Osteocyte (in vitro differentiated cells): ENCODE data around the gene MAPK8IP3. TPM values are rescaled to one million over a fixed set of nuclear protein-coding genes. Genes with fewer than 3 reads are reported as not detected.

Source experiments
- DNase-seq: peaks from one replicate; pipeline ENCODE4 v3.0.0; 2021; ENCODE audit warnings: mixed read lengths; ENCODE audit not compliant: unreplicated experiment; ENCODE audit errors: extremely low spot score
- H3K27ac Mint-ChIP-seq: one replicate; pipeline ENCODE4 v1.8.0; 2021; ENCODE audit warnings: mild to moderate bottlenecking, mixed read lengths; ENCODE audit not compliant: unreplicated experiment
- H3K27me3 Mint-ChIP-seq: one replicate; pipeline ENCODE4 v1.8.0; 2021; ENCODE audit warnings: mixed read lengths; ENCODE audit not compliant: unreplicated experiment
- H3K36me3 Mint-ChIP-seq: one replicate; pipeline ENCODE4 v1.8.0; 2021; ENCODE audit warnings: mixed read lengths; ENCODE audit not compliant: unreplicated experiment
- H3K4me1 Mint-ChIP-seq: one replicate; pipeline ENCODE4 v1.8.0; 2021; ENCODE audit warnings: mixed read lengths; ENCODE audit not compliant: unreplicated experiment
- H3K4me3 Mint-ChIP-seq: one replicate; pipeline ENCODE4 v1.8.0; 2021; ENCODE audit warnings: mild to moderate bottlenecking, moderate library complexity, mixed read lengths; ENCODE audit not compliant: unreplicated experiment
- H3K9me3 Mint-ChIP-seq: one replicate; pipeline ENCODE4 v1.8.0; 2021; ENCODE audit warnings: mixed read lengths; ENCODE audit not compliant: unreplicated experiment
- CTCF ChIP-seq: fragments of 200-600 bp; sonication (generic); IDR thresholded peaks from 2 replicates; pipeline ENCODE4 v1.5.0; 2021; ENCODE audit warnings: antibody characterized with exemption, mild to moderate bottlenecking, moderate library complexity
- total RNA-seq: library from RNA; stranded (reverse); gene quantifications from 2 replicates; pipeline ENCODE4 v1.2.1, GENCODE V29; 2021

The MAPK8IP3 gene
- total RNA-seq, 1 donor from 2014 or later, result 105 TPM

- no peaks in the 10 kb centered on the region for H3K27me3 Mint-ChIP-seq
- no peak overlapping the region for H3K4me3 Mint-ChIP-seq
- no peak for DNase-seq
- H3K9me3 Mint-ChIP-seq, result no peaks in the 10 kb centered on the region
- H3K36me3 Mint-ChIP-seq, result no peaks in the 10 kb centered on the region
- H3K4me1 Mint-ChIP-seq, result peaks cover 30% of the 10 kb centered on the region
- no peak overlapping the region for H3K27ac Mint-ChIP-seq
- no peak for TF ChIP-seq CTCF
Observed at GRCh38 chr16:1749152-1750117, 43.4 kb downstream of the MAPK8IP3 start.

- Mint-ChIP-seq H3K4me1 (peaks cover 5% of the 10 kb centered on the region), H3K27me3 (no peaks in the 10 kb centered on the region), H3K36me3 (peaks cover 12% of the 10 kb centered on the region), H3K27ac (no peak overlapping the region), H3K4me3 (no peak overlapping the region), H3K9me3 (no peaks in the 10 kb centered on the region)
- no peak for TF ChIP-seq CTCF
- DNase-seq, result no peak
Observed at GRCh38 chr16:1751946-1752345, 46.0 kb downstream of the MAPK8IP3 start.

GRCh38 chr16:1752853-1753252, 46.9 kb downstream of the MAPK8IP3 start:
- TF ChIP-seq CTCF, result no peak
- no peak overlapping the region for H3K27ac Mint-ChIP-seq
- DNase-seq, result no peak
- H3K4me3 Mint-ChIP-seq, result no peak overlapping the region
- no peaks in the 10 kb centered on the region for H3K9me3 Mint-ChIP-seq
- H3K36me3 Mint-ChIP-seq, result peaks cover 12% of the 10 kb centered on the region
- H3K27me3 Mint-ChIP-seq, result no peaks in the 10 kb centered on the region
- H3K4me1 Mint-ChIP-seq, result peaks cover 1% of the 10 kb centered on the region

- Mint-ChIP-seq H3K36me3 (peaks cover 12% of the 10 kb centered on the region), H3K27ac (no peak overlapping the region), H3K27me3 (no peaks in the 10 kb centered on the region), H3K4me3 (no peak overlapping the region), H3K9me3 (no peaks in the 10 kb centered on the region), H3K4me1 (no peaks in the 10 kb centered on the region)
- no peak for DNase-seq
- no peak for TF ChIP-seq CTCF
Observed at GRCh38 chr16:1754204-1754603, 48.2 kb downstream of the MAPK8IP3 start.

GRCh38 chr16:1757714-1758461, 51.9 kb downstream of the MAPK8IP3 start:
- Mint-ChIP-seq H3K27me3 (no peaks in the 10 kb centered on the region), H3K9me3 (no peaks in the 10 kb centered on the region), H3K27ac (no peak overlapping the region), H3K4me1 (no peaks in the 10 kb centered on the region), H3K36me3 (peaks cover 17% of the 10 kb centered on the region), H3K4me3 (no peak overlapping the region)
- no peak for TF ChIP-seq CTCF
- no peak for DNase-seq
